HG02610 (cell line): ENCODE data around the gene TRAK1.

Experiments
- ATAC-seq: cut with Tn5 transposase; IDR thresholded peaks from one replicate; pipeline ENCODE4 v1.9.1; 2021; ENCODE audit warnings: mild to moderate bottlenecking, moderate library complexity; ENCODE audit not compliant: unreplicated experiment

Gene TRAK1

GRCh38 chr3:42149532-42149931, 58.4 kb downstream of the TRAK1 start:
- no peak for ATAC-seq

- no peak for ATAC-seq
These were observed 58.8 kb downstream of the TRAK1 start for GRCh38 chr3:42149975-42150374.

GRCh38 chr3:42151596-42152168, 60.5 kb downstream of the TRAK1 start:
- ATAC-seq, result no peak

- ATAC-seq, result no peak
These were observed 61.0 kb downstream of the TRAK1 start for GRCh38 chr3:42152193-42152592.

- ATAC-seq, result no peak
These were observed 61.9 kb downstream of the TRAK1 start for GRCh38 chr3:42153039-42153438.

DNA sequence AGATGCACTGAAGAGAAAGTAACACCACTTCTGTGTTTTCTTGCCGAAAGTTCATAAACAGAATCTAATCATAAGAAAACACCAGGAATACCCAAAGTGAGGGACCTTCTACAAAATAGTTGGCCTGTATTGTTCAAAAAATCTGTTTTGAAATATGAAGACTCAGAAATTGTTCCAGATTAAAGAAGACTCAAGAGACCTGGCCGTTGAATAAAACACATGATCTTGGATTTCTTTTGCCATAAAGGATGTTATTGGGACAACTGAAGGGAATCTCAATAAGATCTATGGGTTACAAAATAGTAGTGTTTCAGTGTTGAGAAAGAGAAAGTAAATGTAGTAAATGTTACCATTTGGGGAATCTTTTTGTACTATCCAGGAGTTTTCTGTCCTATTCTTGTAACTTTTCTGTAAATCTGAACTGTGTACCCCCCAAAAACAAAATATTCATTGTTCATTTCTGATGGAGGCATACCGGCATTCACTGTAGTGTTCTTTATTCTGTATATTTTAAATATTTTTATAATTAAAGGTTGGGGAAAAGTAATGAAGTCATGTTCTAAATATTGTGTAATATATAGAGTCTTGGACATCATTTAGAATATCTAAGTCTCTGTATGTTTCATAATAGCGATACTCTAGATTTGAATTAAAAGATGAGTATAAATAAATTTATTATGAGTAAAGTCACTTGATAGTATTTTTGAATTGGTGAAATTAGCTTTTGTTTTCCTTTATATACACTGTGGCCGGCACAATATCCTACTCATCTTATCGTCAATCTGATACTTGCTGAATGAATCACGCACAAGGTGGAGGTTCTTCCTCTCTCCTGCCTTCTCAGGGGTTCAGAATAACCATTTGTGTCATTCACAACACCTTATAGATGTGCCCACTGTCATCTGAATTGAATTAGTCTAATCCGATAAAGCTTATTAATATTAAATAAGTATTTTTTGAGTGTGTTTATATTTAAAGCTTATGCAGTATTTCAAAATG, 66.7 kb downstream of the TRAK1 start:
- ATAC-seq, result peak; percentile 74

DNA sequence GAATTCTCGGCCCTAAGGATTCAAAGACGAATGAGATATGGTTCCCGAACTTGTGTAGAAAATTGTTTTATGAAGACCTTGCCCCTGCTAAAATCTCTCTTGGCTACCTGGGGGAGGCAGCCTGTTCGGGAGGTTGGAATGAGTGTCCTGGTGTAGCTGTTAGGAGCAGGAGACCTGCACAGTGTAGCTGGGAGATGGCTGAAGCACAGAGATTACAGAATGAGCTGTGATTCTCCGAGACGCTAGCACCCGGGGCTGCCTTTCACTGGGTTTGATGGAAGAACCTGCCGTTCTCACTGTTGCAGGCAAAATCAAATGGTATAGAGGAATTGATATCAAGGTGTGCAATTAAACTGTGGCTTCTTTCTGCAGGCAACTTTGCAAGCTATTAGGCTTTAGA, 68.0 kb downstream of the TRAK1 start:
- no peak for ATAC-seq

DNA sequence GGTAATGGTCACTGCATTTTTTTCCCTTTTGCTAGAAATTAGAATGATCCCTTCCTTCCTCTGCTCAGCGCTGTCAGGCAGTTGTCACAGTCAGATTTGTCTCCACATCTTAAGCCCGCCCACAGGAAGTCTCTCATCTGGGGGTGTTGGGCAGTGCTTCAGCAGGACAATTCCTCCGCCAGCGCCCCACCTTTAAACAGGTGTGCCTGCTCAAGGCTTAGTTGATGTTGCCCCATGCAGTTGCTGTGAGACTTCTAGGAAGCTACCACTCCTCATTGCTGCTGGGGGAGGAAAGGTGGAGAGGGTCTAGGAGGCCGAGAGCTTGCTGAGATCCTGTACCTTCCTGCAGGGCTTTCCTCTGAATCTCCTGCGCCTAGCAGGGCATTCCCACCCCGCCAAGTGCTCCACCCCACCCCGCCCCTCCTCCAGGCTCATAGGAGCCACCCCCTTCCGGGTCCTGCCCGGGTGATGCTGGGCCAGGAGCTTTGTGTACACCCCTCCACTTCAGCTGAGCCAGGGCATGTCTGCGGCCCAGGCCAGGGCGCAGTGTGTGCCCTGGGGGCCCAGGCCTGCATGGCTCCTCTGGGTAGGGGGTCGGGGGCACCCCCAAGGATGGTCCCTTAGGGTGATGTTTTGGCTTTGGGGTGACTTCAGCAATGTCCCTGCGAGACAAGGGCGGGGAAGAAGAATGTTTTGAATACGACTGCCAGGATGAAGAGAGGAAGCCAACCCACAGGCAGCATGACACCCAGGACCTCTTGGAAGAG, 68.7 kb downstream of the TRAK1 start:
- peak; percentile 73 for ATAC-seq

DNA sequence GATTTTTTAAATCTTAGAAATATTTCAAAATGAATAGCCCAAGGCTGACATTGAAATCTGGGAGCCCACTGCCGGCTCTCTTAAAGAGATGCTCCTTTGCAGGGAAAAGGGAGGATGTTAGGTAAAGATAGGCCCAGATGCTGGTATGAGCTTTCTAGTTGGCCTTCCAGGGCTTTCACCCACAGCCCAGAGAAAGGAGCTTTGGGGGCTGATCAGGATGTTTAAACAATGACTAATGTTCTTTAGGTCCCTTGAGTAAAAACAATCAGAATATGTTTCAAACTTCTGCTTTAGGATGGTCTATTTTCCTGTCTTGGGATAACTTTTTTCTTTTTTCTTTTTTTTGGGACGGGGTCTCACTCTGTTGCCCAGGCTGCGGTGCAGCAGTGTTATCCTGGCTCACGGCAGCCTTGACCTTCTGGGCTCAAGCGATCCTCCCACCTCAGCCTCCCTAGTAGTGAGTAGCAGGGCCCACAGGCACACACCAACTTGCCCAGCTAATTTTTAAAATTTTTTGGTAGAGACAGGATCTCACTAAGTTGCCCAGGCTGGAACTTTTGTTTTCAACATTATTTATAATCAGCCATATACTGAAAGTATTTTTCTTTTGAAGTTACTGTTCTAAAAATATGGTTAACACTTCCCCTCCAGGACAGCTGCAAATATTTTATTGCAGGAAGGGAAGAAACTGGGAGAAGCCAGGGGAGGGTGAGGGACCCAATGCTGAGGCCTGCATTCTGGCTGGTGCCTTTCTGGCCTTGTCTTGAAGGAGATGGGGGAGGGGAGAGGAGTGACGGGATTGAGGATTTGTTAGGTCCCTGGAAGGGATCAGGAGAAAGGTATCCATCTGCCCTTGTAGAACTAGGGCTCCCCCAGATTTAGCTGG, 70.1 kb downstream of the TRAK1 start:
- no peak for ATAC-seq

DNA sequence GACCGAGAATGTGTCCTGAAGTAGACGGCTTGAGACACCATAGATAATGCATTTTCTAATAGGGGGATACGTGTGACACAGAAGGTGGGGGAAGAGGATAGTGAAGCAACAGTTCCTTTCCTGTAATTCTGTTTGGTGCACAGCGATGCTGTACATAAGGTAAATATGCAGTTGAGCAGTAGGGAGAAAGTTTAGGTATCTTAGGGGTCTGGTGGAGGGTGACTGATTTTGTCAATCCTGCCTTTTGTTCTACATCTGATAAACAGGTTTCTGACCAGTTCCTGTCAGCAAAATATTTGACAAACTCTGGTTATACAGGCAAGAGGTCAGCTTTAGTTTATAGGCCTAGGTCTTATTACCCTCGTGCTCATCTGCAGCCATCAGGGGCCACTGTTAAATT, 71.3 kb downstream of the TRAK1 start:
- no peak for ATAC-seq

- ATAC-seq, result no peak
These were observed 72.6 kb downstream of the TRAK1 start for GRCh38 chr3:42163622-42164244.

- no peak for ATAC-seq
These were observed 73.5 kb downstream of the TRAK1 start for GRCh38 chr3:42164656-42165055.

GRCh38 chr3:42165211-42165610, 74.1 kb downstream of the TRAK1 start:
- no peak for ATAC-seq

DNA sequence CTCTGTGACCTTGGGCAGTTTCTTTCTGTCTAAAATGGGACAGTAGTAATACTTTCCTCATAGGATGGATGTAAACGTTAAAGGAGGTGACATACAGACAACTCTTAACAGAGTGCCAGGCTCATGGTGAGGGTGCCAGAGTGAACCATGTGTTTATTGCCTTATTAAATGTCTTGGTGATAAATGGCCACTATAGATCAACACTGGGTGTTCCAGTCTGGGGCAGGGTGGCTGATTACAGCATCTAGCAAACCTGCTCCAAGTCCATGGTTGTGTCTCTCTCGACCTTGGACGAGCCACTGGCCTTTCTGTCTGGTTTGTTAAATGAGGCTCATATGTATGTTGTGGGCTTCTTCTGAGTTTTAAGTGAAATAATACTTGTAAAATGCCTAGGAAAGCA, 75.1 kb downstream of the TRAK1 start:
- no peak for ATAC-seq

DNA sequence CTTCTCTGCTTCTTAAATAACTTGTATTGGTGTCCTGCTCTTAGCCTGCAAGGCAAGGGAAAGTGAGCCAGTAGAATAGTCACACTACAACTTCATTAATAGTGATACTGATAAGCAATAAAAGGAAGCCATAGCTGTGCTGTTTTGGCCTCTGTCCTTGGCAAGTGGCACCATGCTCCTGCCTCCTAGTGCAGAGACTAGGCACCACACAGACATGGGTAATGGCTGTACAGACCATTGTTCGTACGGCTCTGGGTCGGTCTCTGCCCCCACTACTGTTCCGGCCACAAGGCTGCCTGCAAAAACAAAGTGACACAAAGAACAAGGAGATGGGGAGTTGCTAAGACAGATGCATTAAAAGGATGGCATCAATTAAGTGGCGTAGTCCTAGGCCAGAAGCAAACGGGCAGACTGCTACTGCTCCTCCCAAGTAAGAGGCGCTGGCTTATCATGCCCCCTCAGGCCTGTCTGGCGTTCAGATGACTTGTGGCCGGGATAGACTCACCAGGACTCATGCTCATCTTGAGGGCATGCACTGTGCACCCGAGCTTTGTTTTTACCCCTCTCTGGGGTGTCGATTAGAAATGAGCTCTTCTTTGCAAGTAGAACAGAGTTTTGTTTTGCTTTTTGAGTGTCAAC, 75.6 kb downstream of the TRAK1 start:
- no peak for ATAC-seq

GRCh38 chr3:42169579-42170120, 78.5 kb downstream of the TRAK1 start:
- no peak for ATAC-seq

- no peak for ATAC-seq
These were observed 81.0 kb downstream of the TRAK1 start for GRCh38 chr3:42172047-42172654.

- ATAC-seq, result no peak
These were observed 82.2 kb downstream of the TRAK1 start for GRCh38 chr3:42173307-42173706.
